SK-N-SH treated with all-trans-retinoic acid at 6 μM for 48 hours (cell line): Measurements from ENCODE around the gene MYO1A.

Source experiments
- ARNTL ChIP-seq: fragments of 450-650 bp; formaldehyde crosslinking; IDR thresholded peaks from 2 replicates; pipeline ENCODE4 v1.5.0; 2020; ENCODE audit warnings: low read depth, mild to moderate bottlenecking, moderate library complexity, borderline replicate concordance
- ESRRG ChIP-seq: fragments of 250-450 bp; sonication (Bioruptor Pico); IDR thresholded peaks from 2 replicates; pipeline ENCODE4 v1.6.1; 2021; ENCODE audit warnings: mild to moderate bottlenecking
- OSR1 ChIP-seq: fragments of 250-450 bp; sonication (Bioruptor Pico); IDR thresholded peaks from 2 replicates; pipeline ENCODE4 v1.8.0; 2022; ENCODE audit warnings: moderate library complexity, mild to moderate bottlenecking, inconsistent platforms
- PATZ1 ChIP-seq: fragments of 250-450 bp; sonication (Bioruptor Pico); IDR thresholded peaks from 2 replicates; pipeline ENCODE4 v1.8.0; 2020; ENCODE audit warnings: mild to moderate bottlenecking, moderate library complexity, borderline replicate concordance
- POU6F1 ChIP-seq: fragments of 250-450 bp; sonication (Bioruptor Pico); IDR thresholded peaks from 2 replicates; pipeline ENCODE4 v1.8.0; 2021; ENCODE audit warnings: low read depth, mild to moderate bottlenecking, moderate library complexity, borderline replicate concordance
- PPARA ChIP-seq: fragments of 250-450 bp; sonication (Bioruptor Pico); IDR thresholded peaks from 2 replicates; pipeline ENCODE4 v1.5.0; 2020; ENCODE audit warnings: mild to moderate bottlenecking, borderline replicate concordance
- RARB ChIP-seq: fragments of 250-450 bp; sonication (Bioruptor Pico); IDR thresholded peaks from 2 replicates; pipeline ENCODE4 v1.8.0; 2021; ENCODE audit warnings: mild to moderate bottlenecking, moderate library complexity
- SNAI2 ChIP-seq: fragments of 250-450 bp; sonication (Bioruptor Pico); IDR thresholded peaks from 2 replicates; pipeline ENCODE4 v1.5.0; 2020; ENCODE audit warnings: mild to moderate bottlenecking, moderate library complexity
- TOX ChIP-seq: fragments of 250-450 bp; sonication (Bioruptor Pico); IDR thresholded peaks from 2 replicates; pipeline ENCODE4 v1.8.0; 2021; ENCODE audit warnings: mild to moderate bottlenecking, moderate library complexity, borderline replicate concordance
- ZC3H10 ChIP-seq: fragments of 250-450 bp; sonication (Bioruptor Pico); IDR thresholded peaks from 2 replicates; pipeline ENCODE4 v1.5.1; 2021; ENCODE audit warnings: mild to moderate bottlenecking, moderate library complexity

GRCh38 chr12:57019983-57020719, 29.8 kb downstream of the MYO1A start:
- TF ChIP-seq PPARA (CRISPR knock-in tag) (no peak), TOX (CRISPR knock-in tag) (no peak), OSR1 (CRISPR knock-in tag) (no peak), ARNTL (no peak), POU6F1 (CRISPR knock-in tag) (no peak), RARB (CRISPR knock-in tag) (no peak), ESRRG (no peak), PATZ1 (CRISPR knock-in tag) (no peak), ZC3H10 (CRISPR knock-in tag) (no peak), SNAI2 (CRISPR knock-in tag) (no peak)
